ENCODE measurements around the gene SAMMSON.

Gene SAMMSON

GRCh38 chr3:70111411-70111810 lies 111.9 kb downstream of the SAMMSON start:
- no peak for TF ChIP-seq CTCF (IDR thresholded peaks at IDR 0.05; ENCODE audit: borderline replicate concordance, insufficient read depth, low read depth, low read length)
- no peak overlapping the region for H3K4me3 ChIP-seq (ENCODE audit: low read depth, low read length)

- no peak for TF ChIP-seq CTCF (IDR thresholded peaks at IDR 0.05; ENCODE audit: borderline replicate concordance, insufficient read depth, low read depth, low read length)
Measured at GRCh38 chr3:70112751-70113150, 113.2 kb downstream of the SAMMSON start.

GRCh38 chr3:70114431-70114830 lies 114.9 kb downstream of the SAMMSON start:
- TF ChIP-seq CTCF (IDR thresholded peaks at IDR 0.05; ENCODE audit: borderline replicate concordance, insufficient read depth, low read depth, low read length): no peak
- no peak overlapping the region for H3K4me3 ChIP-seq (ENCODE audit: low read depth, low read length)

More at GRCh38 chr3:70112751-70113150, 113.2 kb downstream of the SAMMSON start:
- H3K4me3 ChIP-seq (ENCODE audit: low read depth, low read length): no peak overlapping the region

GRCh38 chr3:70119879-70120278 lies 120.3 kb downstream of the SAMMSON start:
- H3K4me3 ChIP-seq (ENCODE audit: low read depth, low read length): no peak overlapping the region
- no peak for TF ChIP-seq CTCF (IDR thresholded peaks at IDR 0.05; ENCODE audit: borderline replicate concordance, insufficient read depth, low read depth, low read length)

All from GM12875 (cell line).